ENCODE data around the gene SDF2.

DNA sequence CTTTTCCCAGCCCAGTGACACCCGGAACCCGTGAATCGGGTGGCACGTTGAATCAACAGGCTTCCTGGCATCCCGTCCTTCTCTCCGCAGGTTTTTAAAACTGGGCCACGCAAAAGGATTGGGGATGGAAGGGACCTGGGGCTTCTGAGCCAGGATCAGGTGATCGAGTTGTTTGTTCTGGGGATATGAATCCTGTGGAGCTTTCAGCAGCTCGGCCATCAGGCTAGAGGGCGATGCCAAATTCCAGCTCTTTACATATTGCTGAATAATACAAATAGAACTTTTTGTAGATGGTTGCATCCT, 772 bp upstream of the SDF2 start:
- TF ChIP-seq FOXM1 (IDR thresholded peaks at IDR 0.05; ENCODE audit: low read depth) (no peak), USF1 (IDR thresholded peaks at IDR 0.05; ENCODE audit: borderline replicate concordance, low read depth) (no peak), NRF1 (IDR thresholded peaks at IDR 0.05; ENCODE audit: low read depth, low read length) (no peak), SMC3 (IDR thresholded peaks at IDR 0.05; ENCODE audit: low read depth, low read length) (no peak), EZH2phosphoT487 (IDR thresholded peaks at IDR 0.05; ENCODE audit: borderline replicate concordance, low read depth) (no peak), GATA2 (CRISPR knock-in tag; IDR thresholded peaks at IDR 0.05) (no peak), EP300 (IDR thresholded peaks at IDR 0.05; ENCODE audit: borderline replicate concordance in 1 of 2, low read depth in 1 of 2, low read length in 1 of 2) (no peak), TAF1 (IDR thresholded peaks at IDR 0.05; ENCODE audit: borderline replicate concordance, low read depth, low read length) (no peak), SIN3A (IDR thresholded peaks at IDR 0.05; ENCODE audit: borderline replicate concordance, low read depth, low read length) (no peak)
- TF ChIP-seq, protein P1, sequence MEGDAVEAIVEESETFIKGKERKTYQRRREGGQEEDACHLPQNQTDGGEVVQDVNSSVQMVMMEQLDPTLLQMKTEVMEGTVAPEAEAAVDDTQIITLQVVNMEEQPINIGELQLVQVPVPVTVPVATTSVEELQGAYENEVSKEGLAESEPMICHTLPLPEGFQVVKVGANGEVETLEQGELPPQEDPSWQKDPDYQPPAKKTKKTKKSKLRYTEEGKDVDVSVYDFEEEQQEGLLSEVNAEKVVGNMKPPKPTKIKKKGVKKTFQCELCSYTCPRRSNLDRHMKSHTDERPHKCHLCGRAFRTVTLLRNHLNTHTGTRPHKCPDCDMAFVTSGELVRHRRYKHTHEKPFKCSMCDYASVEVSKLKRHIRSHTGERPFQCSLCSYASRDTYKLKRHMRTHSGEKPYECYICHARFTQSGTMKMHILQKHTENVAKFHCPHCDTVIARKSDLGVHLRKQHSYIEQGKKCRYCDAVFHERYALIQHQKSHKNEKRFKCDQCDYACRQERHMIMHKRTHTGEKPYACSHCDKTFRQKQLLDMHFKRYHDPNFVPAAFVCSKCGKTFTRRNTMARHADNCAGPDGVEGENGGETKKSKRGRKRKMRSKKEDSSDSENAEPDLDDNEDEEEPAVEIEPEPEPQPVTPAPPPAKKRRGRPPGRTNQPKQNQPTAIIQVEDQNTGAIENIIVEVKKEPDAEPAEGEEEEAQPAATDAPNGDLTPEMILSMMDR (IDR thresholded peaks at IDR 0.05): no peak
- TF ChIP-seq, protein P2, sequence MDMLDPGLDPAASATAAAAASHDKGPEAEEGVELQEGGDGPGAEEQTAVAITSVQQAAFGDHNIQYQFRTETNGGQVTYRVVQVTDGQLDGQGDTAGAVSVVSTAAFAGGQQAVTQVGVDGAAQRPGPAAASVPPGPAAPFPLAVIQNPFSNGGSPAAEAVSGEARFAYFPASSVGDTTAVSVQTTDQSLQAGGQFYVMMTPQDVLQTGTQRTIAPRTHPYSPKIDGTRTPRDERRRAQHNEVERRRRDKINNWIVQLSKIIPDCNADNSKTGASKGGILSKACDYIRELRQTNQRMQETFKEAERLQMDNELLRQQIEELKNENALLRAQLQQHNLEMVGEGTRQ (IDR thresholded peaks at IDR 0.05; ENCODE audit: borderline replicate concordance, low read depth, low read length): no peak

Measured in SK-N-SH (cell line).